CD4-positive, alpha-beta T cell (primary cell): Measurements from ENCODE around the gene TRMT61A. TPM values are rescaled to one million over a fixed set of nuclear protein-coding genes. Genes with fewer than 3 reads are reported as not detected.

Source experiments
- ATAC-seq: fragments of 200-7000 bp; cut with Tn5 transposase; one replicate; pipeline ENCODE4 v1.10.0; 2022; ENCODE audit warnings: mild to moderate bottlenecking; ENCODE audit not compliant: poor library complexity
- CTCF ChIA-PET: fragments of 350-600 bp; sonication (Branson Sonifier 250); formaldehyde crosslinking; loops from one replicate; lab custom pipeline; 2021; ENCODE audit warnings: antibody characterized with exemption, inconsistent platforms; lab: Charles Lee
- POLR2A ChIA-PET: fragments of 350-600 bp; sonication (Branson Sonifier 250); formaldehyde crosslinking; loops from one replicate; lab custom pipeline; 2021; ENCODE audit warnings: antibody characterized with exemption, inconsistent platforms; lab: Charles Lee
- DNase-seq, 14 experiments: peaks; one replicate each; pipeline ENCODE4 v3.0.0-alpha.2; 2013 to 2020; ENCODE audit warnings: mixed read lengths in 2 of 14
- H3K27ac ChIP-seq, 2 donors: one replicate each; pipeline versions ENCODE4 v1.5.1 to v1.7.0; 2013; ENCODE audit warnings: low read length in 2 of 2, low read depth in 1 of 2, mild to moderate bottlenecking in 1 of 2
- H3K27me3 ChIP-seq, 2 experiments: 1 replicate in 1 of 2; 2 replicates in 1 of 2; pipeline versions ENCODE4 v1.6.1 to v1.7.0; 2013; ENCODE audit warnings: low read length in 2 of 2, control low read depth in 1 of 2, mild to moderate bottlenecking in 1 of 2, moderate library complexity in 1 of 2; ENCODE audit not compliant: insufficient read depth in 2 of 2, control insufficient read depth in 1 of 2
- H3K36me3 ChIP-seq: one replicate; pipeline ENCODE4 v1.6.1; 2013; ENCODE audit warnings: low read length, control low read depth; ENCODE audit not compliant: insufficient read depth
- H3K4me1 ChIP-seq: one replicate; pipeline ENCODE4 v1.6.1; 2013; ENCODE audit warnings: low read length, control low read depth; ENCODE audit not compliant: insufficient read depth
- H3K4me3 ChIP-seq: one replicate; pipeline ENCODE4 v1.5.1; 2013; ENCODE audit warnings: mild to moderate bottlenecking, low read length, moderate library complexity
- H3K9me3 ChIP-seq, 2 experiments: 1 replicate in 1 of 2; 2 replicates in 1 of 2; pipeline versions ENCODE4 v1.6.1 to v1.7.0; 2013; ENCODE audit warnings: low read length in 2 of 2, mild to moderate bottlenecking in 2 of 2, control low read depth in 1 of 2, moderate library complexity in 1 of 2; ENCODE audit not compliant: control insufficient read depth in 1 of 2, insufficient read depth in 1 of 2
- H3K27ac Mint-ChIP-seq: one replicate; pipeline ENCODE4 v1.8.0; 2020; ENCODE audit warnings: mixed read lengths
- H3K27me3 Mint-ChIP-seq: one replicate; pipeline ENCODE4 v1.8.0; 2021; ENCODE audit warnings: mixed read lengths
- H3K36me3 Mint-ChIP-seq: one replicate; pipeline ENCODE4 v1.8.0; 2021; ENCODE audit warnings: low read depth, mixed read lengths
- H3K4me1 Mint-ChIP-seq: one replicate; pipeline ENCODE4 v1.8.0; 2021; ENCODE audit warnings: low read depth, mixed read lengths
- H3K4me3 Mint-ChIP-seq: one replicate; pipeline ENCODE4 v1.8.0; 2020; ENCODE audit warnings: mild to moderate bottlenecking, mixed read lengths
- H3K9me3 Mint-ChIP-seq: one replicate; pipeline ENCODE4 v1.8.0; 2020; ENCODE audit warnings: mixed read lengths
- intact Hi-C, 2 experiments: fragments of 100-400 bp; cut with DNase I in 1 of 2; cut with micrococcal nuclease in 1 of 2; formaldehyde crosslinking; loops; one replicate each; pipeline versions ENCODE4 v1.15.1 to v1.9.0; 2023 to 2025; cut with DNase I, micrococcal nuclease
- total RNA-seq, 174 experiments: library from RNA in 2 of 174; stranded (reverse) in 2 of 174; gene quantifications; one replicate each; pipeline ENCODE4 v1.2.3 and lab custom pipeline; 2021 to 2026
- TF ChIP-seq, protein P1 (sequence below): fragments of 200-600 bp; IDR thresholded peaks from one replicate; pipeline ENCODE4 v1.8.0; 2022; ENCODE audit warnings: antibody characterized with exemption, mild to moderate bottlenecking

The TRMT61A gene
- total RNA-seq, 2 experiments from 2014 or later, result 9.2 to 9.8 TPM

DNA sequence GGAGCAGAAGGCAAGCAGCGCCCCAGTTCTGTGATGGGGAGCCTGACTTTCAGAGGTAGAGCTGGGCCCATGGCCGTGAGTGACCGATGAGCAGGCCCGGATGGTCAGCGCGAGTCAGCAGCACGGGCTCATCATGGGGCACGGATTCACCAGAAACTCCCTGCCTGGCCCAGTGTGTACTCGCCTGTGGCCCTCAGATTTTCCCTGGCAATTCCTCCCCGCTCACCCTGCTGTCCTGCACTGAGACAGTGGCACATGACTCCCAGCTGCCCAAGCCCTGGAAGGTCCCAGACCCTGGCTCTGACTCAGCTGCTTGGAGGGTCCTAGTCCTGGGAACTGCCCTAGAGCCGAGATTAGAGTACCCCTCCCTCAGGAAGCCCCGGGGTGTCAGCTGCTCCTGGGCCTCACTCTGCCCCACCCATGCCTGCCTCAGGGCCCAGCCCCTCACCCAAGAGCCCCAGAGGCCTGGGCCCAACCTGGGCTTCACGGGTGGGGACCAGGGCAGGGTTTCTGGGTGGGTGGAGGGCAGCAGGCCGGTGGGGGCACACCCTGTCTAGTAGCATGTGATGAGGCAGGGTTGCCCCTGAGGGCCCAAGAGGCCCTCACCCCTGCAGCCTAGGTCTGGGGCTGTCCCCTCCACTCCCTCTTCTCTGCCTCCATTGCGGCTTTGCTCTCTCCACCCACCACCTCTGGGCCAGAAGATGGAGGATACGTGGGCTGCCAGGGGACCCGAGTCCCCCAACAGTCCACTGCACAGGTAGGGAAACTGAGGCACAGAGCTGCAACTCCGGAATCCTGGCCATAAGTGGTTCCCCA, 8.4 kb downstream of the TRMT61A start:
- DNase-seq (no peak), ATAC-seq (no peak)
- Mint-ChIP-seq H3K4me3 (no peak overlapping the region), H3K9me3 (no peaks in the 10 kb centered on the region), H3K27me3 (no peaks in the 10 kb centered on the region), H3K27ac (no peak overlapping the region), H3K4me1 (no peaks in the 10 kb centered on the region), H3K36me3 (no peaks in the 10 kb centered on the region)
- Histone ChIP-seq H3K9me3 (no peaks in the 10 kb centered on the region), H3K4me3 (no peak overlapping the region), H3K4me1 (no peaks in the 10 kb centered on the region), H3K27me3 (peaks cover 4 to 6% of the 10 kb centered on the region in 2 experiments), H3K27ac (no peak overlapping the region), H3K36me3 (peaks cover 16% of the 10 kb centered on the region)
- TF ChIP-seq, protein P1, sequence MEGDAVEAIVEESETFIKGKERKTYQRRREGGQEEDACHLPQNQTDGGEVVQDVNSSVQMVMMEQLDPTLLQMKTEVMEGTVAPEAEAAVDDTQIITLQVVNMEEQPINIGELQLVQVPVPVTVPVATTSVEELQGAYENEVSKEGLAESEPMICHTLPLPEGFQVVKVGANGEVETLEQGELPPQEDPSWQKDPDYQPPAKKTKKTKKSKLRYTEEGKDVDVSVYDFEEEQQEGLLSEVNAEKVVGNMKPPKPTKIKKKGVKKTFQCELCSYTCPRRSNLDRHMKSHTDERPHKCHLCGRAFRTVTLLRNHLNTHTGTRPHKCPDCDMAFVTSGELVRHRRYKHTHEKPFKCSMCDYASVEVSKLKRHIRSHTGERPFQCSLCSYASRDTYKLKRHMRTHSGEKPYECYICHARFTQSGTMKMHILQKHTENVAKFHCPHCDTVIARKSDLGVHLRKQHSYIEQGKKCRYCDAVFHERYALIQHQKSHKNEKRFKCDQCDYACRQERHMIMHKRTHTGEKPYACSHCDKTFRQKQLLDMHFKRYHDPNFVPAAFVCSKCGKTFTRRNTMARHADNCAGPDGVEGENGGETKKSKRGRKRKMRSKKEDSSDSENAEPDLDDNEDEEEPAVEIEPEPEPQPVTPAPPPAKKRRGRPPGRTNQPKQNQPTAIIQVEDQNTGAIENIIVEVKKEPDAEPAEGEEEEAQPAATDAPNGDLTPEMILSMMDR, result no peak
- ChIA-PET CTCF (interaction anchor here (1.6 kb wide), 1 partner anchor 16 kb away, joined by 5 read pairs; no protein-coding TSS in a partner anchor), POLR2A (no interaction called here)
- intact Hi-C loops, result no loop called here

DNA sequence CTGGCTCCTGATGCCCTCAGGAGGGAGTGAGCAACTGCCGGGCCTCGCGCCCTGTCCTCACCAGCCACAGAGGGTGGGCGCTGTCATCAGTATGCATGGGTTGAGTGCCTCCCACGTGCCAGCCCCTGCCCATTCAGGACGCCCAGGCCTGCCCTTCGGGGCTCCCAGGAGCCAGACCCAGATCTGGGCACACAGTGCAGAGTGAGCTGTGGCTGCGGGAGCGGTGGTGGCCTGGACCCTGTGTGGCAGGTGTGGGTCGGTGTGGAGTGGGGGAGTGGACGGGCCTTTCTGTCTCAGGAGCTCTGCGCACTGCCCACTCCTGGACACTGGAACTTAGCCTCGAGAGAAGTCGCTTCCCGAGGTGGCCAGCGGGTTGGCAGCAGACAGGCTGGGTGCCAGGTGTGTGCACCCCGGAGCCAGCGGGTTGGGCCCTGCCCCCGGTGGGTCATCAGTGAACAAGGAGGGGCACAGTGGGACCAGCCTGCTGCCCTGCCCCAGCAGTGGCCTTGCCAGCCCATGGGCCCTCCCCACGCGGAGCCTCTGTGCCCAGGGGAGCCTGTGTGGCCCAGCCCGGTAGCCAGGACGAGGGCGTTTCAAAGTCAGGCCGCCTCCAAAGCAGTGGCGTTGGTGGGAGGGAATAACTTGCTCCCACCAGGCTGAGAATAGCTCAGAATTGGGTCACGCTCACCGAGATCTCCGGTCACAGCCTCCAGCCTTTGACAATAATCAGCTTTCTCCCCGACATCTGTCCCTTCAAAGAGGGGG, 9.5 kb downstream of the TRMT61A start:
- H3K27me3 ChIP-seq, result peaks cover 6 to 8% of the 10 kb centered on the region in 2 experiments
- no peaks in the 10 kb centered on the region for H3K9me3 Mint-ChIP-seq
- POLR2A ChIA-PET, result interaction anchor here (1.0 kb wide), 1 partner anchor 17 kb away, joined by 3 read pairs; no protein-coding TSS in a partner anchor
- no peak overlapping the region for H3K27ac Mint-ChIP-seq
- no peaks in the 10 kb centered on the region for H3K36me3 Mint-ChIP-seq
- H3K27ac ChIP-seq, result no peak overlapping the region
- no peaks in the 10 kb centered on the region for H3K27me3 Mint-ChIP-seq
- TF ChIP-seq, protein P1, result no peak
- no peaks in the 10 kb centered on the region for H3K4me1 Mint-ChIP-seq
- no peaks in the 10 kb centered on the region for H3K4me1 ChIP-seq
- DNase-seq, result no peak
- H3K4me3 ChIP-seq, result no peak overlapping the region
- ATAC-seq, result no peak
- H3K9me3 ChIP-seq, result no peaks in the 10 kb centered on the region
- intact Hi-C loops, result no loop called here
- no peak overlapping the region for H3K4me3 Mint-ChIP-seq
- H3K36me3 ChIP-seq, result peaks cover 12% of the 10 kb centered on the region
- CTCF ChIA-PET, result no interaction called here

DNA sequence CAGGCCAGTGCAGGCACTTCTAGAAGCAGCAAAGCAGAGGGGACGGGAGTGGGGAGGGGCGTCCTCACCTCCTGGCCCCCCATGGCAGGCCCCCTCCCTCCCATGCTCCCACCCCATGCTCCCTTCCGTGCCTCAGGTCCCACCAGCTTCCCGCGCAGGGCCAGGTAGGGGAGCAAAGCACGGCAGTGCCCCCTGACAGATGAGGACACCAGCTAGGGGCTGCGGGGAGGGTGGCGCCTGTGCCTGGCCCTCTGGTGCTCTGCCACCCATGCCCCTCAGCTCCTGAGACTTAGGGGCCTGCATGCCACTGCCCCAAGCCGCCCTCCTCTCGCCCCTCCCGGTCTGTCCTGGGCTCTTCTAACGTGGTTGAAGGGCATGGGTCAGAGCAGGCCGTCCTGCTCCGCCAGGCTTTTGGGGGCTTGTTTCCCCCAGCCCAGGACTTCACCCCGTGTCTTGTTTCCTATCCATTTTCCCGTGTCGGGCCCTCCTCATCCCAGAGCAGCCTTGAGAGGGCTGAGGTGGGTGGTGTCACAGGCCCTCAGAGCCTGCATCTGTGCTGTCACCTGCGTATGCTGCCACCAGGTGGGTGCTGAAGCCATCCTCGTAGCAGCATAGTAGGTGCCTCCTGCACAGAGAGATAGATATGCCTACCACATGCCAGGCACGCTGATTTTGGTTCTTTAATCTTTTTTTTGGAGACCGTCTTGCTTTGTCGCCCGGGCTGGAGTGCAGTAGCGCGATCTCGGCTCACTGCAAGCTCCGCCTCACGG, 10.2 kb downstream of the TRMT61A start:
- CTCF ChIA-PET, result no interaction called here
- POLR2A ChIA-PET, result interaction anchor here (1.0 kb wide), 1 partner anchor 18 kb away, joined by 3 read pairs; no protein-coding TSS in a partner anchor
- Mint-ChIP-seq H3K27me3 (no peaks in the 10 kb centered on the region), H3K36me3 (no peaks in the 10 kb centered on the region), H3K9me3 (no peaks in the 10 kb centered on the region), H3K4me1 (no peaks in the 10 kb centered on the region), H3K27ac (no peak overlapping the region), H3K4me3 (no peak overlapping the region)
- H3K27ac ChIP-seq, result no peak overlapping the region
- no peak overlapping the region for H3K4me3 ChIP-seq
- H3K27me3 ChIP-seq, result peaks cover 6 to 8% of the 10 kb centered on the region in 2 experiments
- intact Hi-C loops, result no loop called here
- no peaks in the 10 kb centered on the region for H3K4me1 ChIP-seq
- peaks cover 8% of the 10 kb centered on the region for H3K36me3 ChIP-seq
- no peaks in the 10 kb centered on the region for H3K9me3 ChIP-seq
- DNase-seq, result no peak
- TF ChIP-seq, protein P1, result no peak
- no peak for ATAC-seq
